OCI-LY7 (cell line): ENCODE results near the gene RIN2. TPM values are rescaled to one million over a fixed set of nuclear protein-coding genes. Genes with fewer than 3 reads are reported as not detected.

ENCODE experiments used
- BruUV-seq: library from RNA; stranded (reverse); fragments of 400-500 nt; replicated peaks from 2 replicates; lab custom pipeline; 2021; lab: Mats Ljungman, UMichigan
- CTCF ChIA-PET: fragments of 300-600 bp; sonication (Branson Sonifier 250); formaldehyde crosslinking; loops from one replicate; lab custom pipeline; 2022; ENCODE audit warnings: antibody characterized with exemption; ENCODE audit not compliant: unreplicated experiment; lab: Charles Lee
- POLR2A ChIA-PET: fragments of 300-600 bp; sonication (Branson Sonifier 250); formaldehyde crosslinking; loops from one replicate; lab custom pipeline; 2022; ENCODE audit warnings: antibody characterized with exemption; lab: Charles Lee
- DNase-seq: peaks from one replicate; pipeline ENCODE4 v3.0.0-alpha.2; 2015; ENCODE audit warnings: low spot score
- H2AFZ ChIP-seq: fragments of 200-600 bp; sonication (generic), shearing (Covaris generic); 2 replicates; pipeline ENCODE4 v1.6.1; 2014; ENCODE audit warnings: mild to moderate bottlenecking, antibody characterized with exemption, low read length, moderate library complexity
- H3K27ac ChIP-seq: fragments of 200-600 bp; sonication (generic); 2 replicates; pipeline ENCODE4 v1.5.1; 2014; ENCODE audit warnings: mixed run types, low read depth, mild to moderate bottlenecking, moderate library complexity, low read length, inconsistent platforms; ENCODE audit not compliant: poor library complexity, severe bottlenecking
- H3K36me3 ChIP-seq: fragments of 200-600 bp; sonication (generic); 2 replicates; pipeline ENCODE4 v1.6.1; 2014; ENCODE audit warnings: mild to moderate bottlenecking, antibody characterized with exemption, low read length, moderate library complexity, mixed read lengths; ENCODE audit not compliant: insufficient read depth
- H3K4me1 ChIP-seq: fragments of 200-600 bp; sonication (generic); 2 replicates; pipeline ENCODE4 v1.5.1; 2014; ENCODE audit warnings: mild to moderate bottlenecking, low read length; ENCODE audit not compliant: insufficient read depth, poor library complexity, severe bottlenecking
- H3K4me2 ChIP-seq: fragments of 200-600 bp; sonication (generic); 2 replicates; pipeline ENCODE4 v1.6.1; 2014; ENCODE audit warnings: mild to moderate bottlenecking, low read length
- H3K4me3 ChIP-seq: fragments of 200-600 bp; sonication (generic); 2 replicates; pipeline ENCODE4 v1.5.1; 2014; ENCODE audit warnings: mild to moderate bottlenecking, low read depth, low read length; ENCODE audit not compliant: poor library complexity, severe bottlenecking
- H3K79me2 ChIP-seq: fragments of 200-600 bp; sonication (generic); 2 replicates; pipeline ENCODE4 v1.6.1; 2016; ENCODE audit warnings: low read depth, mild to moderate bottlenecking, low read length, moderate library complexity, mixed read lengths; ENCODE audit not compliant: insufficient read depth
- H3K9me2 ChIP-seq: fragments of 200-600 bp; sonication (generic); 2 replicates; pipeline ENCODE4 v1.6.1; 2016; ENCODE audit warnings: mild to moderate bottlenecking, low read length, mixed read lengths; ENCODE audit not compliant: insufficient read depth
- H3K9me3 ChIP-seq: fragments of 200-600 bp; sonication (generic); 2 replicates; pipeline ENCODE4 v1.6.1; 2014; ENCODE audit warnings: mild to moderate bottlenecking, mixed run types, low read length, mixed read lengths
- H4K20me1 ChIP-seq: fragments of 200-600 bp; sonication (generic); 2 replicates; pipeline ENCODE4 v1.6.1; 2014; ENCODE audit warnings: mild to moderate bottlenecking, antibody characterized with exemption, low read length, moderate library complexity, mixed read lengths; ENCODE audit not compliant: insufficient read depth
- EZH2phosphoT487 ChIP-seq: fragments of 200-600 bp; sonication (generic); IDR thresholded peaks from 2 replicates; pipeline ENCODE4 v1.6.1; 2018; ENCODE audit warnings: low read depth, borderline replicate concordance, mild to moderate bottlenecking, mixed run types, antibody characterized with exemption, low read length, moderate library complexity, mixed read lengths
- intact Hi-C: fragments of 100-400 bp; cut with micrococcal nuclease; formaldehyde crosslinking; loops from one replicate; pipeline ENCODE4 v1.10.0; 2022; ENCODE audit not compliant: unreplicated experiment
- total RNA-seq, 2 experiments: library from RNA; depleted of rRNA in 1 of 2; stranded (reverse); fragments of >200 nt in 1 of 2; shearing (Covaris generic) in 1 of 2; gene quantifications; 2 replicates each; pipeline ENCODE4 v1.2.3, GENCODE V29; 2014 to 2022
- TF ChIP-seq, protein P1 (sequence below): fragments of 200-600 bp; sonication (generic); conservative IDR thresholded peaks from 2 replicates; pipeline ENCODE4 v1.5.1; 2014; ENCODE audit warnings: mild to moderate bottlenecking, antibody characterized with exemption, low read length, moderate library complexity, mixed read lengths

RIN2 gene
- total RNA-seq, 2 experiments from 2014 or later, result not detected

DNA sequence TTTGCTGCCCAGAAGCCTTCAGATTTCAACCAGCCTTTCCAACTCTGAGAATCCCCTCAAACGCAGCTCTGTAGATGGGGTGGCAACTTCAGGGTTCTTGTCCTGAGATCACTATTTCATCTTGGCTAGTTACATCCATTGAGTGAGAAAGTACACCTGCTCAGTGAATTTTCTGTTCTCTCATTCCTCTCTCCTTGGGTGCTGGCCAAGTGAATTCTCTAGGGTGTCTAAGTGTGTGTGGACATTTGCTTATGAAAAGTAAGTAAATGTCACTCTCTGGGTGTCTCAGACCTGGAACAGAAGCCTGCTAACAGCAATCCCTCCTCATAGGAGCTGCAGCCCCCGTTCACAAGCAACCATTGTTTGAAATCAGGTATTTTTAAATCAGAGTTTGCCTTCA lies 3.8 kb downstream of the RIN2 start:
- CTCF ChIA-PET, result no interaction called here
- intact Hi-C loops, result no loop called here

GRCh38 chr20:19764207-19764606 lies 6.1 kb downstream of the RIN2 start:
- no TSS peak for BruUV-seq
- TF ChIP-seq EZH2phosphoT487, result no peak
- TF ChIP-seq, protein P1, sequence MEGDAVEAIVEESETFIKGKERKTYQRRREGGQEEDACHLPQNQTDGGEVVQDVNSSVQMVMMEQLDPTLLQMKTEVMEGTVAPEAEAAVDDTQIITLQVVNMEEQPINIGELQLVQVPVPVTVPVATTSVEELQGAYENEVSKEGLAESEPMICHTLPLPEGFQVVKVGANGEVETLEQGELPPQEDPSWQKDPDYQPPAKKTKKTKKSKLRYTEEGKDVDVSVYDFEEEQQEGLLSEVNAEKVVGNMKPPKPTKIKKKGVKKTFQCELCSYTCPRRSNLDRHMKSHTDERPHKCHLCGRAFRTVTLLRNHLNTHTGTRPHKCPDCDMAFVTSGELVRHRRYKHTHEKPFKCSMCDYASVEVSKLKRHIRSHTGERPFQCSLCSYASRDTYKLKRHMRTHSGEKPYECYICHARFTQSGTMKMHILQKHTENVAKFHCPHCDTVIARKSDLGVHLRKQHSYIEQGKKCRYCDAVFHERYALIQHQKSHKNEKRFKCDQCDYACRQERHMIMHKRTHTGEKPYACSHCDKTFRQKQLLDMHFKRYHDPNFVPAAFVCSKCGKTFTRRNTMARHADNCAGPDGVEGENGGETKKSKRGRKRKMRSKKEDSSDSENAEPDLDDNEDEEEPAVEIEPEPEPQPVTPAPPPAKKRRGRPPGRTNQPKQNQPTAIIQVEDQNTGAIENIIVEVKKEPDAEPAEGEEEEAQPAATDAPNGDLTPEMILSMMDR, result no peak
- Histone ChIP-seq H3K79me2 (no peaks in the 10 kb centered on the region), H3K4me2 (no peak overlapping the region), H3K36me3 (no peaks in the 10 kb centered on the region), H4K20me1 (no peaks in the 10 kb centered on the region), H2AFZ (no peak overlapping the region), H3K27ac (no peak overlapping the region), H3K4me3 (no peak overlapping the region), H3K9me2 (no peaks in the 10 kb centered on the region), H3K4me1 (no peaks in the 10 kb centered on the region), H3K9me3 (no peaks in the 10 kb centered on the region)
- no peak for DNase-seq
- intact Hi-C loops, result no loop called here
- ChIA-PET POLR2A (interaction anchor here (0.6 to 1.1 kb wide), 3 partner anchors 12 to 796 kb away, joined by 3 read pairs; no protein-coding TSS in a partner anchor), CTCF (no interaction called here)

More for the DNA sequence above, 3.8 kb downstream of the RIN2 start:
- no peaks in the 10 kb centered on the region for H3K9me3 ChIP-seq
- no peak overlapping the region for H3K4me2 ChIP-seq
- DNase-seq, result no peak
- no peak overlapping the region for H3K27ac ChIP-seq
- no peaks in the 10 kb centered on the region for H3K4me1 ChIP-seq
- H3K4me3 ChIP-seq, result no peak overlapping the region
- H3K9me2 ChIP-seq, result no peaks in the 10 kb centered on the region
- POLR2A ChIA-PET, result no interaction called here
- no peak overlapping the region for H2AFZ ChIP-seq
- no peaks in the 10 kb centered on the region for H3K79me2 ChIP-seq
- BruUV-seq, result no TSS peak
- TF ChIP-seq, protein P1, result no peak
- no peaks in the 10 kb centered on the region for H4K20me1 ChIP-seq
- H3K36me3 ChIP-seq, result no peaks in the 10 kb centered on the region

- Histone ChIP-seq H3K27ac (no peak overlapping the region), H3K79me2 (no peaks in the 10 kb centered on the region), H4K20me1 (no peaks in the 10 kb centered on the region), H3K9me3 (no peaks in the 10 kb centered on the region), H3K4me2 (no peak overlapping the region), H3K36me3 (no peaks in the 10 kb centered on the region), H3K4me3 (no peak overlapping the region), H3K9me2 (no peaks in the 10 kb centered on the region), H2AFZ (no peak overlapping the region), H3K4me1 (no peaks in the 10 kb centered on the region)
- BruUV-seq, result no TSS peak
- DNase-seq, result no peak
- ChIA-PET CTCF (no interaction called here), POLR2A (interaction anchor here (0.7 kb wide), 2 partner anchors 69 to 846 kb away, joined by 5 read pairs; no protein-coding TSS in a partner anchor)
- TF ChIP-seq EZH2phosphoT487, result no peak
- intact Hi-C loops, result no loop called here
Observed at GRCh38 chr20:19765266-19765665, 7.2 kb downstream of the RIN2 start.
